Measurements from ENCODE around the gene FMOD. TPM values are rescaled to one million over a fixed set of nuclear protein-coding genes. Genes with fewer than 3 reads are reported as not detected.

Gene FMOD
- polyA plus RNA-seq, 6 donors from 2014 or later: not detected

Other genes with a start within 250 kb of the FMOD start
- not detected for gene ADORA1, start 223.4 kb downstream of the FMOD start, polyA plus RNA-seq (ENCODE audit: low read depth in 6 of 6)
- gene MYBPH, start 175.3 kb downstream of the FMOD start, polyA plus RNA-seq (ENCODE audit: low read depth in 6 of 6): not detected
- gene CHI3L1, start 164.4 kb downstream of the FMOD start, polyA plus RNA-seq (ENCODE audit: low read depth in 6 of 6): under 1 TPM in 1 of 6 donors, not detected in 5; 0.32 TPM
- 1 to 10 TPM in 1 of 6 donors, under 1 TPM in 3, not detected in 2; 0.43 to 1.1 (median 0.59) TPM for gene CHIT1, start 121.4 kb downstream of the FMOD start, polyA plus RNA-seq (ENCODE audit: low read depth in 6 of 6)
- 100 to 1,000 TPM; 315 to 687 (median 417) TPM for gene BTG2, start 45.6 kb downstream of the FMOD start, polyA plus RNA-seq (ENCODE audit: low read depth in 6 of 6)
- gene PRELP, start 124.7 kb upstream of the FMOD start, polyA plus RNA-seq (ENCODE audit: low read depth in 6 of 6): not detected
- not detected for gene OPTC, start 143.0 kb upstream of the FMOD start, polyA plus RNA-seq (ENCODE audit: low read depth in 6 of 6)

Measured in naive B cell (primary cell).